ENCODE measurements around the gene OAT.

DNA sequence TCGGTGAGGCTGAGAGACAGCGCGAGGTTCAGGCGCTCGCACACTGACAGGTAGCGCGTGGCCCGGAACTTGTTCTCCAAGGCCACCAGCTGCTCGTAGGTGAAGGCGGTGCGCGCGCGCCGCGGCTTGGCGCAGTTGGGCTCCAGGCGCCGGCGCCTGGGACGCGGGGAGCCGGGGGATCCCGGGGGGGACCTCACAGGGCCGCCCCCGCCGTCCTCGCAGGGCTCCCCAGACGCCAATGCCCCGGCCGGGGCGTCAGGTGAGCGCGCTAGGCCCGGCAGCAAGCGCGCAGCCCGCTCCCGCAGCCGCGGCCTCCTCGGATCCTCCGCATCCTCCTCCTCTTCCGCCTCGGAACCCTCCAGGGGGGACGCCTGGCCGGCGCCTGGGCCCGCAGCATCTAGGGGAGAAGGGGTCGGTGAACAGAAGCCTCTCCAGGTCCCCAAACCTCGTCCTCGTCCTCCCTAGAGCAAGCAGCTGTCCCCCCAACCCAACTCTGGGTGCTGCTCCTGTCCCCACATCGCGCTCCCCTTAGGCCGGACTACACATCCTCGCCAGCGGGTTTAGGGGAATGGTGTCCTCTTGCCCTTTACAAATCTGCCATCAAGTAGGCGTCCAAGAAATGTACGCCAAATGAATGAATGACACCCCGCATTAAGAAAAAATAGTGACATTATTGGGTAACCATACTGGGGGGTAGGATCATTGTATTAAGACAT, 29.2 kb upstream of the OAT start:
- TF ChIP-seq EZH2phosphoT487 (IDR thresholded peaks at IDR 0.05; ENCODE audit: insufficient read depth, low read depth) = 0 out of 2 replicates have a peak, but pooled peaks have one; percentile 29
- peak; percentile 63 for TF ChIP-seq EZH2 (IDR thresholded peaks at IDR 0.05; ENCODE audit: insufficient read depth, poor library complexity, severe bottlenecking)

All from GM23248 (cell line).